Endothelial cell (in vitro differentiated cells): ENCODE data around the gene CFAP68. TPM values are rescaled to one million over a fixed set of nuclear protein-coding genes. Genes with fewer than 3 reads are reported as not detected.

Source experiments
- DNase-seq: peaks from one replicate; pipeline ENCODE4 v3.0.0; 2021; ENCODE audit warnings: low spot score
- H3K27ac Mint-ChIP-seq: one replicate; pipeline ENCODE4 v1.8.0; 2021; ENCODE audit warnings: mixed read lengths, inconsistent platforms; ENCODE audit not compliant: unreplicated experiment
- H3K27me3 Mint-ChIP-seq: one replicate; pipeline ENCODE4 v1.8.0; 2021; ENCODE audit warnings: mild to moderate bottlenecking, moderate library complexity, mixed read lengths, inconsistent platforms; ENCODE audit not compliant: unreplicated experiment
- H3K36me3 Mint-ChIP-seq: one replicate; pipeline ENCODE4 v1.8.0; 2021; ENCODE audit warnings: mild to moderate bottlenecking, low read depth, mixed read lengths, inconsistent platforms; ENCODE audit not compliant: unreplicated experiment
- H3K4me1 Mint-ChIP-seq: one replicate; pipeline ENCODE4 v1.8.0; 2021; ENCODE audit warnings: mild to moderate bottlenecking, mixed read lengths, inconsistent platforms; ENCODE audit not compliant: unreplicated experiment
- H3K4me3 Mint-ChIP-seq: one replicate; pipeline ENCODE4 v1.8.0; 2021; ENCODE audit warnings: mild to moderate bottlenecking, mixed read lengths, inconsistent platforms; ENCODE audit not compliant: unreplicated experiment
- H3K9me3 Mint-ChIP-seq: one replicate; pipeline ENCODE4 v1.8.0; 2021; ENCODE audit warnings: mixed read lengths, inconsistent platforms; ENCODE audit not compliant: unreplicated experiment
- CTCF ChIP-seq: fragments of 200-600 bp; sonication (generic); IDR thresholded peaks from one replicate; pipeline ENCODE4 v1.5.0; 2021; ENCODE audit warnings: antibody characterized with exemption; ENCODE audit not compliant: unreplicated experiment
- total RNA-seq: library from RNA; stranded (reverse); fragmentation: NEBNext Ultra II Directional; extraction: Animal tissue kit (Norgen Biotek cat#: 25700); gene quantifications from one replicate; pipeline ENCODE4 v1.2.1, GENCODE V29; 2021; ENCODE audit not compliant: unreplicated experiment

CFAP68 gene
- total RNA-seq, 1 donor from 2014 or later = 35.6 TPM

GRCh38 chr11:111934306-111934705 is 55.0 kb downstream of the CFAP68 start:
- Mint-ChIP-seq H3K9me3 (no peaks in the 10 kb centered on the region), H3K4me1 (peaks cover 18% of the 10 kb centered on the region), H3K27me3 (peaks cover under 1% of the 10 kb centered on the region), H3K36me3 (no peaks in the 10 kb centered on the region), H3K27ac (no peak overlapping the region), H3K4me3 (no peak overlapping the region)
- no peak for TF ChIP-seq CTCF
- no peak for DNase-seq

Other genes starting within 250 kb of the CFAP68 start
- gene PPP2R1B, start 113.2 kb upstream of the CFAP68 start, total RNA-seq = 38.5 TPM
- gene ALG9, start 8.0 kb upstream of the CFAP68 start, total RNA-seq = 35.8 TPM
- 1.4 TPM for gene FDXACB1, start 376 bp upstream of the CFAP68 start, total RNA-seq
- not detected for gene CRYAB, start 32.2 kb downstream of the CFAP68 start, total RNA-seq
- not detected for gene HSPB2, start 33.2 kb downstream of the CFAP68 start, total RNA-seq
- 2.8 TPM for gene C11orf52, start 39.4 kb downstream of the CFAP68 start, total RNA-seq
- gene DIXDC1, start 57.8 kb downstream of the CFAP68 start, total RNA-seq = 6.2 TPM
- gene DLAT, start 145.9 kb downstream of the CFAP68 start, total RNA-seq = 28.2 TPM
- gene PIH1D2, start 194.5 kb downstream of the CFAP68 start, total RNA-seq = 2.5 TPM
- 21.8 TPM for gene NKAPD1, start 194.8 kb downstream of the CFAP68 start, total RNA-seq
- 49.6 TPM for gene TIMM8B, start 207.2 kb downstream of the CFAP68 start, total RNA-seq
- gene SDHD, start 207.3 kb downstream of the CFAP68 start, total RNA-seq = 43.0 TPM